GM12875 (cell line): ENCODE results near the gene CCDC50.

Source experiments
- H3K4me3 ChIP-seq: one replicate; pipeline ENCODE4 v1.5.1; 2011; ENCODE audit warnings: low read depth, low read length, control low read depth
- TF ChIP-seq, protein P1 (sequence below): IDR thresholded peaks from 2 replicates; pipeline ENCODE4 v1.5.1; 2011; ENCODE audit warnings: low read depth, mild to moderate bottlenecking, control low read depth, inconsistent platforms, low read length, moderate library complexity, borderline replicate concordance; ENCODE audit not compliant: insufficient read depth

The CCDC50 gene

DNA sequence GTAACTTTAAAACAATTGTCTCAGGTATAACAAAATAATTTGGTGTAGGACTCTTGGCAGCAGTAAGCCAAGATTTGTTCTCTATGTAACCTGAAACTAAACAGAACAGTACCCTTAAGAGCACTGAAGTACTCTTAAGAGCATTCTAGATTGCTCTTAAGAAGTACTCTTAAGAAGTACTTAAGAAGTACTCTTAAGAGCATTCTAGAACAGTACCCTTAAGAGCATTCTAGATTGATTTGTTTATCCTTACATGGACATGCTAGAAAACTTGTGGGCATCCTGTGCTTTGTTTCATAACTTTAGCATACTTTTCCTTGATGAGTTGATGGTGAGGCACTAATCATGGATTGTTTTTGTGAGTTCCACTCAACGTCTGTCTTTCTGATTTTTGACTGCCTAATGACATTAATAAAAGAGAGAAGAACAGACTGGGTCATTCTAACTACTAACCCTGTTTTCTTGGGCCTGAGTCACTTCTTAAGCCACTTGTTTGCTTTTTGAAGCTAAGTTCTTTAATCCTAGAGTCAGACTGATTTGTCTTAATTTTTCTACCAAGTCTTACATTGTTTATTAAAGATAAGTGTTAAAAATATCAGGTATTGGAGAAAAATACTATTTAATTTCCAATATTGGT lies 58.4 kb downstream of the CCDC50 start:
- TF ChIP-seq, protein P1, sequence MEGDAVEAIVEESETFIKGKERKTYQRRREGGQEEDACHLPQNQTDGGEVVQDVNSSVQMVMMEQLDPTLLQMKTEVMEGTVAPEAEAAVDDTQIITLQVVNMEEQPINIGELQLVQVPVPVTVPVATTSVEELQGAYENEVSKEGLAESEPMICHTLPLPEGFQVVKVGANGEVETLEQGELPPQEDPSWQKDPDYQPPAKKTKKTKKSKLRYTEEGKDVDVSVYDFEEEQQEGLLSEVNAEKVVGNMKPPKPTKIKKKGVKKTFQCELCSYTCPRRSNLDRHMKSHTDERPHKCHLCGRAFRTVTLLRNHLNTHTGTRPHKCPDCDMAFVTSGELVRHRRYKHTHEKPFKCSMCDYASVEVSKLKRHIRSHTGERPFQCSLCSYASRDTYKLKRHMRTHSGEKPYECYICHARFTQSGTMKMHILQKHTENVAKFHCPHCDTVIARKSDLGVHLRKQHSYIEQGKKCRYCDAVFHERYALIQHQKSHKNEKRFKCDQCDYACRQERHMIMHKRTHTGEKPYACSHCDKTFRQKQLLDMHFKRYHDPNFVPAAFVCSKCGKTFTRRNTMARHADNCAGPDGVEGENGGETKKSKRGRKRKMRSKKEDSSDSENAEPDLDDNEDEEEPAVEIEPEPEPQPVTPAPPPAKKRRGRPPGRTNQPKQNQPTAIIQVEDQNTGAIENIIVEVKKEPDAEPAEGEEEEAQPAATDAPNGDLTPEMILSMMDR, result no peak
- no peak overlapping the region for H3K4me3 ChIP-seq

DNA sequence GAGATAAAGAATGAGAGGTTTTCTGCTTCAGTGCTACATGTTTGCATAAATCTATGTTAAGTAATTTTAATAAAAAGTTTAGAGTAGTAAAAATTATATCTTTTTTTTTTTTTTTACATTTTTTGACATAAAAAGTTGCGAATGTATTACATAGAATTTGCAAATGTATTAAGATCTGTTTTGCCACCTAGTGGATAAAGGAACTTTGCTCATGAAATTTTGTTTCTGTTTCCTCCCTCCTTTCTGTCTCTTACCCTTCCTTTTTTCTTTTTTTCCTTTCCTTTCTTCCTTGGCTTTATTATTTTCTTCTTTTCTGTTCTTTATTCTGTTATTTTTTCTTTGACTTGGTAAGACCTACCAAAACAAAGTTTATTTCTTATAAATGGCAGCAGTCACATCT lies 59.6 kb downstream of the CCDC50 start:
- no peak overlapping the region for H3K4me3 ChIP-seq
- TF ChIP-seq, protein P1, result no peak

DNA sequence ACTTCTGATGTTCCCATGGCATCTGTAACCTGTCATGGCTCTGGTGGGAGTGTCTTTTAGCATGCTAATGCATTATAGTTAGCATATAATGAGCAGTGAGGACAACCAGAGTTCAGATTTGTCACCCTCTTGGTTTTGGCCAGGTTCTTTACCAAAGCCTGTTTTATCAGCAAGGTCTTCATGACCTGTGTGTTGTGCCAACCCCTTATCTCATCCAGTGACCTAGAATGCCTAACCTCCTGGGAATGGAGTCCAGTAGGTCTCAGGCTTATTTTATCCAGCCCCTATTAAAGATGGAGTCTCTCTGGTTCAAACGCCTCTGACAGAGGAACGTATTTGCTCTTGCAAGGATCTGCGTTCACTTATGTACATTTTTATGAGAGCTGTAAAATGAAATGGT lies 61.4 kb downstream of the CCDC50 start:
- TF ChIP-seq, protein P1, result no peak
- no peak overlapping the region for H3K4me3 ChIP-seq

DNA sequence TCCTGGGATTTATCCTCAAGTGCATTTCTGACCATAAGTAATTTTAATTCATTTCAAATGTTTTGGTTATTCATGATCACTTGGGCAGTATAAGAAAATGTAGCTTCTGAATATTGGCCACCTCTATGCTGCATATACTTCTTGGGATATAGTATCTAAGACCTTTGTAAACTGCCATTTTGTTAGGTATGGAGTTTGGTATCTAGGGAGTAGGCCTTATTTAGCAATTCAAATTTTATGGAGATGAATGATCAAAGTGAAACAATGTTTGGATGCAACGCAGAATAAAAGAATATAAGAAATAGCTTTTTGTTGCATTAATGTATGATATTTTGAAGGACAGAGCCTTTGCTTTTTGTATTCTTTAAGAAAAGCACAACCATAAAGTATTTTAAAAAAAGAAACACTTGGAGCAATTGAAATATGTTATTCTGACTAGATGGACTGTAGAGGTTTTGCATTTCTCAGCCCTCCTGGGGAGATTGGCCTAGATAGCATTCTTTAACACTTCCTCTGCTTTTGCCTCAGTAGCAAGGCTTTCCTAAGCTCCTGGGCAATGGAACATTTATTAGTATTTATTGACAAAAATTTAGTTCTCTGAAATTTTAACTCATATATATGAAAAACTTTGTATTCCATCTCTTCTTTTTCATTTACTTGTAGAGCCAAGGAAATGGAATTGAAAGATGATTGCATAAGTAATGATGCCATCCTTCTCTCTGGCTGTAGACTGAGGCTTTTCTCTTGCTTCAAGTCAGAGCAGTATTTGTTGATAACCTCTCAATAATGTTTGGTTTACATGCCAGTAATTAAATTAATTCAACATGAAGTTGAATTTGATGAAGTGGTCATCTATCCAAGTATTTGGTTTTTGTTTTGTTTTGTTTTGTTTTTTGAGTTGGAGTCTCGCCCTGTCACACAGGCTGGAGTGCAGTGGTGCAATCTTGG lies 62.9 kb downstream of the CCDC50 start:
- TF ChIP-seq, protein P1, result no peak
- H3K4me3 ChIP-seq, result no peak overlapping the region

DNA sequence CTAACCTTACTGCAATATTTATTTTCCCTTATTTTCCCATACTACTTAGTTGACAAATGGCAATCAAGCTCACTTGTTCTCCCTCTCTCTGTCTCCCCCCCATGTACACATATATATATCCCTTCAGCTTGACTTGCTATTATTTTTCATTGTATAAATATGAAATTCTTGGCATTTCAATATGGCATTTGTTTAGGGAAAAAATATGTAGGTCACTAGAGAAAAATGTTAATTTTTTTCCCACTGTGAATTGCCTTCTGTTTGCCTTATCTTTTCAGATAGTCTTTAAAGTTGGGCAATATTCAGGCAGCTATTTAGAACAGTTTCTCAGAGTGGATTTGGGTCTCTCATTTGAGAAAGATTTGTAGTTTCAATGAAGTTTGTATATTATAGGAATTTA lies 64.0 kb downstream of the CCDC50 start:
- no peak overlapping the region for H3K4me3 ChIP-seq
- TF ChIP-seq, protein P1, result no peak

DNA sequence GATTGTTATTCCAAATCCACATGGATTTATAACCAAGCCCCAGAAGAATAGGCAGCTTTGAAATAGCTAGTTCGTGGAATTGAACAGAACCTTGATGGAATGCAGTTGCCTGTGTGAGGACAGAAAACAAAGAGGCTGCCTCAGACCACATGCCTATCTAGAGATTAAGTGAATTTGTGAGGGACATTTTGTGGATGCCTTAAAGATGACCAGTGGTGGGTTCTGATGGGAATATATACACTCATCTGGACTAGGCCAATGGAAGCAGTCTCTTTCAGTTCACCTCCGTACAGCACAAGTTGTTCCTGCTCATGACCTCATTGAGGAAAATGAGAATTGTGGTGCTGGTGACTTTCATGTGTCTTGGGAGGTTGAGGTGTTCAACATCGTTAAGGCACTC lies 68.6 kb downstream of the CCDC50 start:
- TF ChIP-seq, protein P1, result no peak
- no peak overlapping the region for H3K4me3 ChIP-seq
